NCI-H510A (cell line): ENCODE measurements around the gene BCAS4.
"Not testable (repeated sequence)": the region's sequence is repeated elsewhere in the genome, so short reads cannot be mapped to it uniquely, and the experiment has no call there.

ENCODE experiments used
- DNase-seq: peaks from one replicate; lab custom pipeline; 2025; lab: John Stamatoyannopoulos, UW

The BCAS4 gene

DNA sequence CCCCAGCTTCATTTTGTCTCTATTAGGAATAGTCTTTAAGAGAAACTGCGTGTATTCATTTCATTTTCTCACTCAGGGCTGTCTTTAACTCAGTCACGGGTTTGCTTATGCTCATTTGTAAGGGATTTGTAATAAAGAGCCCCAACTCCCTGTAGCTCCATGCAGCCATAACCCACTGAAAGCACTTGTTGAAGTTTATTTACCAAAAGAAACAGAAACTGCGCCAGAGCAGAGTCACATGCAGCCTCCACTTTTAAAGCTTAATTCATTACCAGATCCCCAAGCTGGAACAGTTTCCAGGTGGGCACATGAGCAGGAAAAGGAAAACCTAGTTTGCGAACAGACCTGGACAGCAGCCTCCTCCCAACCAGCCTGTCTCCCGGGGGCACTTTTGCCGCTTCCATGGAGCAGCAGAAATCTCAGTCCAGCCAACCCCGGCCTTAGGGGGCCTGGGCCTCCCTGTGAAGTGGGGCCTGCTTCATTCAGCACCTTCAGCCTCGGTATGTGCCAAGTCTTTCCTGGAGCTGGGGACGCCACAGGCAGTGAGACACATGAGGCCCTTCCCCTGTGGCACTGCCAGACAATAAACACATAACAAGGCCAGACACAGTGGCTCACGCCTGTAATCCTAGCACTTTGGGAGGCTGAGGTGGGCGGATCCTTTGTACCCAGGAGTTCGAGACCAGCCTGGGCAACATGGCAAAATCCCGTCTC, 4.5 kb downstream of the BCAS4 start:
- no peak for DNase-seq

DNA sequence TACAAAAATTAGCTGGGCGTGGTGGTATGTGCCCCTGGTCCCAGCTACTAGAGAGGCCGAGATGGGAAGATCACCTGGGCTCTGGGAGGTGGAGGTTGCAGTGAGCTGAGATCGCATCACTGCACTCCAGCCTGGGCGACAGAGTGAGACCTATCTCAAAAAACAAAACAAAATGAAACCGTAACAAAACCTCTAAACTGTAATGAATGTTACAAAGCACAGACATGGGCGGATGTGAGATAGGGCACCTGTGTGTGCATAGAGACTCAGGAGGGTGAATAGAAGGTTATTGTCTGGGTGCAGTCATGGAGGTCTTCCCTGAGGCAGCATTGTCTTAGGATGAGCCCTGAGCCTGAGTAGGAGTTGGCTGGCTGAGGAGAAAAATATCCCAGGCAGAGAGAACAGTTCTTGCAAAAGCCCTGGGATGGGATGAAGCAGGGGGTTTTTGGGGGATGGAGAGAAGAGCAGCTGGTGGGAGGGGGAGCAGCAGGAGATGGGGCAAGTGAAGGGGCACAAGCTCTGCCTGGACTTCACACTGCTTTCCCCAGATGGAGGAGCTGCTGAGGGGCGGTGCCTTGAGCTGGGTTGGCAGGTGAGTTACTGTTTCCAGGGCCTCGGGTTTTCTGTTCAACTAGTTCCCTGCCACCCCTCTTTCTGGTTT, 5.2 kb downstream of the BCAS4 start:
- DNase-seq, result no peak

DNA sequence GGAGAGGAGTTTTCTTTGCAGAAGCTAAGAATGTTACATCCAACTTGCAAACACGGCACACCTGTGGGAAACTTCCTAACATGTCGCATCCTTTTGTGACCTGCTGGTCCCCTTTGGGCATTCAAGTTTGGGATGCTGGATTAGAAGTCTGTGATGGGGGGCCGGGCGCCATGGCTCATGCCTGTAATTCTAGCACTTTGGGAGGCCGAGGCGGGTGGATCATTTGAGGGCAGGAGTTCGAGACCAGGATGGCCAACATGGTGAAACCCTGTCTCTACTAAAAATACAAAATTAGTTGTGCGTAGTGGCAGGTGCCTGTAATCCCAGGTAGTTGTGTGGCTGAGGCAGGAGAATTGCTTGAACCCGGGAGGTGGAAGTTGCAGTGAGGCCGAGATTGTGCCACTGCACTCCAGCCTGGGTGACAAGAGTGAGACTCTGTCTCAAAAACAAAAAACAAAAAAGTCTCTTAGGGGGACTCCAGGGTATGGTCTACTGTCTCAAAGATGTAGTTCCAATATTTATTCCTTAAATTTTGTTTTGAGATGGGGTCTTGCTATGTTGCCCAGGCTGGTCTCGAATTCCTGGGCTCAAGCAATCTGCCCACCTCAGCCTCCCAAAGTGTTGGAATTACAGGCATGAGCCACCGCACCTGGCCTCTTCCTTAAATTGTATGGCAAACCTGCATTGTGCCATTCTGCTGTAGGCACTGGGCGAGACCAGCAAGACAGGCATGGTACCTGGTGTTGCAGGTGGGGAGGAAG, 6.3 kb downstream of the BCAS4 start:
- not testable (repeated sequence) for DNase-seq

DNA sequence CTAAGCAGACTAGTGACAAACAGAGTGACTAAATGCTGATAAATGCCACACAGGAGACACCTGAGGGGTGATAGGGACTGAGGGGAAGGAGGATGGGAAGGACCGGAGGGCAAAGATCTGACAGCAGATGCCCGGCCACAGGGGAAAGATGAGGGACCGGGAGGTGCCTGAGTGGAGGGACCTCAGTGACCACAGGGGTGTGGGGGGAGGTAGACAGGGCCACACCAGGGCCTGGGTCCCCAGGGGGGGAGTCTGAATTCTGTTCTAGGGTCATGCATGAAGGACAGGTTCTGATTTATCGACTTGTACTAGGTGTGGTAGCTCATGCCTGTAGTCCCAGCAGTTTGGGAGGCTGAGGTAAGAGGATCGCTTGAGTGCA, 6.9 kb downstream of the BCAS4 start:
- DNase-seq, result no peak

DNA sequence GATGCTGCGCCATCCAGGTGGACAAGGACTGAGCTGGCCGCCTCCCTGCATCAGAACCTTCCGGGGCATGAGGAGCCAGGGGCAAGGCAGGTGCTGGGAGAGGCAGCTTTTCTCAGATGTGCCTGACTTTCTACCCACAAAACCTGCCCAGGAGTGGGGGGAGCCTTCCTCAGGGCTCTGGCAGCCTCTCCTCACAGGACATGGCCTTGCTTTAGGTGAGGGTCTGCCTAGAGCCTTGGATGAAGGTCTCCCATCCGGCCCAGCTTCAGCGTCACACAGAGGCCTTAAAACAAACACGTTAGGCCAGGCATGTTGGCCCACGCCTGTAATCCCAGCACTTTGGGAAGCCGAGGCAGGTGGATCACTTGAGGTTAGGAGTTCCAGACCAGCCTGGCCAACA, 7.4 kb downstream of the BCAS4 start:
- DNase-seq, result no peak

DNA sequence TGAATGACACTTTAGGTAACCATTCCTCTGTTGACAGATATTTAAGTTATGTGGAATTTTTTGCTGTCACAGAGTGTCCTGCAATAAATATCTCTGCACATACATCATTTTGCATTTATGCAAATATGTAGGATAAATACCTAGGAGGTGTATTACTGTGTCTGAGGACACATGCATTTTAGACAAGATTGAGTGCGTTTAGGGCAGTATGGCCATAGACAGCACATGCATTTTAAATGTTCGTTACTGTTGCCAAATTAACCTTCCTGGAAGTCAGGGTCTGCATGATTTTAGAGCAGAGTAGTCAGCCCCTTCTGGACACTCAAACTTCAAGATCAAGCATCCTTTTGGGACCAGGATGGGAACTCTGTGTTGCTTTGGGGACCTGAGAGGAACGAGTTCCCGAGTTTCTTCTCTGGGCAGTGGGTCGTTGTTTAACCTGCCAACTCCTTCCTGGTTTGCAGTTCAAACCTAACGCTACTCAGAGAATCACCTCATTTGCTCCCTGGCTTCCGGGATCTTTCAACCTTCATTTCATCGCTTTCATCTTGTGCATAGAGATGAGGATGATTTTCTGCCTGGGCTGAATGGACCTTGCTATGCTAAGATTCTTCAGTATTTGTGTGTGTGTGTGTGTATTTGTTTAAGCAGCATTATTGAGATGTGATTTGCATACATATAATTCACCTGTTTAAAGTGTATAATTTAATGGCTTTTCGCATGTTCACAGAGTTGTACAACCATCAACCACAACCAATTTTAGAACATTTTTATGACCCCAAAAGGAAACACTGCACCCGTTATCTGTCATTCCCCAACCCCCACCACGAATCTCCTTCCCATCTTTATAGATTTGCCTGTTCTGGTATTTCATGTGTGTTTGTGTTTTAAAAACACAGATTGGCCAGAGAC, 9.8 kb downstream of the BCAS4 start:
- no peak for DNase-seq

DNA sequence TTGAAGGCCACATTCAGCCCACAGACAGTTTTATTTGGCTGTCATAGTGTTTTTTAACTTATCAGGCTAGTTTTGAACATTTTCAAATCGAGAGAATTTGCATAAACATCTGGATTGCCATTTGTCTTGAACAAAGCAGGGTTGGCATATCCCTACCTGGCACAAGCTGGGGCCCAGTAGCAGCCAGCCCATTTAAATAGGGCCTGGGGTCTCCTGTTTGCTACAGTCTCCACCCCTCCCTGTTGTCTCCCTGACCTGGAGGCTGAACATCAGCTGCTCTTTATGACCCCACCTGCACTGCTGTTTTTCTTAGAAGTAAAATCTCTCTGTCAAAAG, 10.5 kb downstream of the BCAS4 start:
- no peak for DNase-seq

DNA sequence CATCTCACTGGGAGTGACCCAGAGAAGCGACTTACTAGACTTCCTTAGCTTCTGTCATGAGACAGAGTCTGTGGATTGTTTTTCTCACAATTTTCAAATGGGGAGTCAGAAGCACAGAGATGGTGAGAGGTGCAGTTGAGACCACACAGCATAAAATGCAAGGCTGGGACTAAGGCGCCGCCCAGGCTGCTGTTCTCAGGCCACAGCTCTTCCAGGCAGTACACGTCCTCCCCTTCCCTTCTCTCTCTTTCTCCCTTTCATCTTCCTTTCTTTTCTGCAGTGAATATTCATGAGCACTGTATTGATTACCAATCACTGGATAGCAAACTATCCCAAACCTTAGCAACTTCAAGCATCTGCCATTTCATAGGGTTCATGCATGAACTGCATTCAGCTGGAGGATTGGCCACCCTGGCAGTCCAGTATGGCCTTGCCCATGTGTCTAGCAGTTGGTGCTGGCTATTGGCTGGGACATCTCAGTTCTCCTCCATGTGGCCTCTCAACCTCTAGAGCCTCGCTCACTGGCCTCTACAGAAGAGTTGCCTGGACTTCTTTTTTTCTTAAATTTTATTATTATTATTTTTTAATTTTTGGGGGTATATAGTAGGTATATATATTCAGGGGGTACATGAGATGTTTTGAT, 11.4 kb downstream of the BCAS4 start:
- no peak for DNase-seq

DNA sequence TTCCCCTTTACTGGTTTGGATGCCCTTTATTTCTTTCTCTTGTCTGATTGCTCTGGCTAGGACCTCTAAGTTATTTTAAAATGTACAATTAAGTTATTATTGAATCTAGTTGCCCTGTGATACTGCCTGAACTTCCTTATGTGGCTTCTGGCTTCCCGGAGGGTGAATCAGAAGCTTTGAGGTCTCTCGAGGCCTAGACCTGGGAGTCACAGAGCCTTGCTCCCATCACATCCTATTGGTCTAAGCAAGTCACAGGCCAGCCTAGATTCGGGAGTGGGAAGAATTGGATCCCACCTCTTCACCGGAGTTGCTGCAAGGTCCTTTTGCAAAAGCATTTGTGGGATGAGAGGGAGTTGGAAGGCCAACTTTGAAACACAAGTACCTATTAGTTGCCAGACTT, 15.2 kb downstream of the BCAS4 start:
- DNase-seq, result no peak

DNA sequence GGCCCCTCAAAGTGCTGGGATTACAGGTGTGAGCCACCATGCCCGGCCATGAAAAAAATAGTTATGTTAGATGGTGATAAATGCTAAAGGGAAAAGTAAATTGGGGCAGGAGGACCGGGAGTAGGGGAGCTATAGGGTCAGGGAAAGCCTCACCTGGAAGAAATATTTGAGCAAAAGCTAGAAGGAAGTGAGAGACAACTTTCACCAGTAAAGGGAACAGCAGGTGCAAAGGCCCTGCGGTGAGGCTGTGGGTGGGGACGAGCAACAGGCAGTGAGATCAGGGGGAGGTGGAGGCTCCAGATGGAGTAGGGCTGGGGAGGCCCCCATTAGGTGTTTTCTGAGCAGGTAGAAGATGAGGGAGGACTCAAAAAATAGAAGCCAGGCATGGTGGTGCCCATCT, 16.0 kb downstream of the BCAS4 start:
- DNase-seq, result no peak

DNA sequence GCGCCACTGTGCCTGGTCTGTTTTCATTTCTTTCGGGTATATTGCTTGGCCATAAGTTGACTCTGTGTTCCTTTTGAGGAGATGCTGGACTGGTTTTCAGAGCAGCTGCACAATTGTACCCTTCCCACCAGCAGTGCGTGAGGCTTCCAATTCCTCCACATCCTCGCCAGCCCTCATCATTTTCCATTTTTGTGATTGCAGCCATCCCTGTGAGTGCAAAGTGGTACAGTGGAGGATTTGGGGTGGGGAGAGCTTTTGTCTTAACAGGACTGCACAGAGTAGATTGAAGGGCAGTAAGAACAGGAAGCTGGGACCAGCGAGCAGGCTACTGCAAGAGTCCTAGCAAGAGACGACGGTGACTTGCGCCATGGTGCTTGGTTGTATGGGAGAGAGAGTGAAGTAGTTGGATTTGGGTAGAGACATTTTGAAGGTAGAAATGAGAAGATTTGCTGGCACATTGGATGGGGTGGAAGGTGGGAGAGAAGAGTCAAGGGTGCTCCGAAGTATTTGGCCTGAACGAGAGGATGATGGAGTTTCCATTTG, 18.3 kb downstream of the BCAS4 start:
- DNase-seq, result no peak

DNA sequence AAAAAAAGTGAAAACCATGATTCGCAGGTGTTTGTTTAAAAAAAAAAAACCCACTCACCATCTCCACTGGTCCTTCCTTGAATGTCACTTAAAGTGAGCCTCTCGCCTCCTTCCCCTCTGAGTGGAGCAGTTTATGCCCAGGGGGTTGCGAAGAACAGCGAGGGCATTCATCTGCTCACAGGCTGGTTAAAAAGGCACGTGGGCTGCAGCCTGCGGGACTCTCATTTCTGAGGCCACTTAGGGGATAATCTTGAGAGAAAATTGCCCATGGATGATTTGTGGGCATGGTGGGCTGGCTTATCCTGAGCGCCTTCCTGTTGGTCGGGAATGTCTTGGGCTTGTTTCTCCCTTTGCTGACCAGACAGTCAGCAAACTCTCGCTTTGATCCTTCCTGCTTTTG, 18.9 kb downstream of the BCAS4 start:
- DNase-seq, result no peak

DNA sequence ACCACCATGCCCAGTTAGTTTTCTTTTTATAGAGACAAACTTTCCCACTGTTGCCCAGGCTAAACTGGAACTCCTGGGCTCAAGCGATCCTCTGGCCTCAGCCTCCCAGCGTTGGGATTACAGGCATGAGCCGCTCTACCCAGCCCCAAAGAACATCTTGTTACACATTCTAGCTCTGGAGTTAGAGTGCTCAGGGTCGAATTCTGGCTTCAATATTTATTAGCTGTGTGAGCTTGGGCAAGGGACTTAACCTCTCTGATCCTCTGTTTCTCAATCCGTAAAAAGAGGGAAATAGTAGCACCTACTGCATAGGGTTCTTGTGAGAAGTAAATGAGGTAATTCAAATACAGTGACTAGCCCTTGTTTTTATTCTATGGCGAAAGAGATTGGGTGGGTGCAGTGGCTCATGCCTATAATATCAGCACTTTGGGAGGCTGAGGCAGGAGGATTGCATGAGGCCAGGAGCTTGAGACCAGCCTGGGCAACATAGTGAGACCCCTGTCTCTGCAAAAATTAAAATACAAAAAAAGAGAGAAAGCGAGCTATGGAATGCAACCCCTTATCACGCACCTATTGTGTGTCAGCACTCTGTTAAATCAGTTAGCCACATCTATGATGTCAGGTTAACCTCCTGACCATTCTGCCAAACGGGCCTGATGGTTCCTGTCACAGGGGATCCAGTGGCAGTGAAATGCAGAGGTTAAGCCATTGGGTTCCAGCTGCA, 19.7 kb downstream of the BCAS4 start:
- DNase-seq, result no peak

DNA sequence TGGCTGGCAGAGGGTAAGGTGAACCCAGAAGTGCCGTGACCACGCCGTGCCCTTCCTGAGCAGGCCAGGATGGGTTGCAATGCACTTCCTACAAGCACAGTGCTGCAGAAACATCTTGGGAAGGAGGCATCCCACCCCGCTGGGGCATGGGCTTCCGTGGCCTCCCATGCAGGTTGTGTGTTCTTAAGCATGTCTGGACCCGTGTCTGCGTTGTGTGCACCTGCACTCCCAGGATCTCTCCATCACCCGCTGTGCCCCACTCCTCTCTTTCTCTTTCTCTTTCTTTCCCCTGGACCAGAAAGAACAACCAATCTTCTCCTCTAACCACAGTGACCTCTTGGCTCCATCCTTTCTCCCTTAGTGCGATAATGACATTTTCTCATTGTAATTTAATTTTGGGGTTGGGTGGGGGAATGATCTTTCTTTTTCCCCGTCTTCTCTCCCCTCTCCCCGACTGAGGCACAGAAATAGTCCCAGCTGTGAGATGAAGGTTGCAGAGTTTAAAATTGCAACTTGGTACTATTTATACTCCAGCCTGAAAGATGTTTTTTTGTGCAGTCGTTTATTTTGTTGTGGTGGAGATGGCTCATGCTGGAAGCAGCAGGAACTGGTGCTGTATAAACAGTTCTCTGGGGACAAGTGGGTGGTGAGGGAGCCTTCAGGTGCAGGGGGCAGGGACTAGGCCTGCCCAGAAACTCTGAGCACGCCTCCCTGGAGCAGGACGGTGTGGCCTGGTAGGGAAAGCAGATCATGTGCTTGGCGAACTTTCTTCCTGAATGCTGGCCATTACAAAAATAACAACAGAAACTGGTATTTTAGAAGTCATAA, 20.5 kb downstream of the BCAS4 start:
- peak; percentile 65 for DNase-seq

DNA sequence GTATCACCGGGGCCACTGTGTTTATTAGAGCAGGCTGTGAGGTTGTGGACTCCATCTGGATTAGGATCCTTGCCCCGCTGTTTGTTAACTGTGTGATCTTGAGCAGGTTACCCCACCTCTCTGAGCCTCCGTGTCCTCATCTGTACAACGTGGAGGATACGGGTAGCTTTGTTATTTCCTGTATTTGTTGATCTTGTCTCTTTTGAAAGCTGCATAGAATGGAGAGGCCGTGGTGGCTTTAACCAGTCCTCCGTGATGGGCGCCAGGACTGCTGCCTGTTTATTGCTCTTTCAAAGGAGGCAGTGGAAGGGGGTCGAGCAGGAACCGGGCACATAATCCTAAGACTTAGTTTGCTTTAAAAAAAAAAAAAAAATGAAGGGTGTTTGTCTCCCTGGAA, 22.9 kb downstream of the BCAS4 start:
- no peak for DNase-seq

DNA sequence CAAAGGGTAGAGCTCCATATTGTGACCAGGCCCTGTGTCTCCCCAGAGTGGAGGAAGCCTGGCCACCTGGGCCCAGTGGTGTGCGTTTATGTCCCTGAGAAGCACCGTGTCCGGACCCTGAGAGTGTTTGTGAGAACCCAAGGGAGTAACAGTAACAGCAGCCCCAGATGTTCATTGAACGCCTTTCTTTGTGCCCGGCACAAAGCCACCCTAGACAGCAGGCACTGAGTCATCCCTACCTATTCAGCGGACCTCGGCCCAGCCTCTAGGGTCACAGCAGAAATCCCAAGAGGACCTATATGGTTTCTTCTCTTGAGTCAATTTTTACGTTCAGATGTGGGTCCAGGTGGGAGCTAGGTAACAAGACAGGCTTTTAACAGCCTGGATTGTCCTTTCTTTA, 24.5 kb downstream of the BCAS4 start:
- no peak for DNase-seq

DNA sequence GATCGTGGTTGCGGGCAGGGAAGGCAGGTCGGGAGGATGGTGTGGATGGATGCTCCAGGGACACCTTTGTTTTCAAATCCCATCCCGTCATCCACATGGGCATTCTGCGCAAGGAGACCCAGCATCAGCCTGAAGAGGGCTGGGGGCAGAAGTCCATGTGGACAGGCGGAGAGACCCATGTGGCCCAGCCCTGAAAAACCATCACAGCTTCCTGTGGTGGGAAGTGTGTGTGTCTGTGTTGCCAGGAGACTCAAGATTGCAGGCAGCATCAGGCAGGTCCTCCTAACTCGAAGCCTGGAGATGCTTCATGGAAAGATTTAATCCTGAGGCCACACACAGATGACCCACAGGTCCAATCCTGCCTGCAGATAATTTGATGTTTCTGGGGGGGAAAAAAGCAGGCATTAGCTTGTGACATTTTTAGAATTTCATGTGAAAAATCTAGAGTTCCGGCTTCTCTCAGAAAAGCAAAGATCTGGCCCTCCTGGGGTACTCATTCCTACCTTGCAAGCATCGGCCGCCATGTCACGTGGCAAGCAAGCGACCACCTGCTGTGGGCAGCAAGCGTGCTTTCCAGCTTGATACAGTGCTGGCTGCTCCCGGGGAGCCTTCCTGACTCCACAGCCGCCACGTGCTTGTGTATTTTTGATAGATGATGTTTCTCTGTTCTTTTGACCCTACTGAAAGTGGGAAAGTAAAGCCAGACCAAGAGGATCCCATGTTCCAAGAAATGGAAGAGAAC, 25.8 kb downstream of the BCAS4 start:
- no peak for DNase-seq

DNA sequence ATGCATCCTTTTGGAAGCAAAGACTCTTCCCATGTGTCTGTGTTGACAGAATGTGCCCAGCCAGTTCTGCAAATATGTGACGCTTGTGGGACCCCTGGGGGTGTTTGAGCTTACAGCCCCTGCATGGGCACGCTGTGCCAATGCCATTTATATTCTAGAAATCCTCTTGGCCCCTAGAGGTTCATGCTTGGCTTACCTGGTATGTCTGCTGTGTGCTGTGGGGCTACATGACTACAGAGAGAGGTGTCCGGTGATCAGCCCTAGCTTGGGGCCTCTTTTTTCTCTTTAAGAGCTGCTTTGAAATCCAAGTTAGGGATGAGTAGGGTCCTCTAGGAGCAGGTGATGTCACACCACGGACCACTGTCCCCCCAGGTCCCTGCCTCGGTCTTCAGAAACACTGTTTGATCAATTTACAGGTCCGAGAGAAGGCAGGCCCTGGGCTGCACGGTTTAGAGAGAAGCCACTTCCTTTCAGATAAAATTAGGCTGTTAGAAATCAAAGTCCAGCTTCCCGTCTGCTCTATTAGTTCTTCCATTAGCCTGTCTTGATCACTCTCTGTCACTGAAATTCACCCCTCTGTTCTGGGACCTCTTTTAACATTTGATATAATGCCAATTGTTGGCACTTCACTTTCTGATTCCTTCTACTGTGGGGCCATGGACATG, 26.5 kb downstream of the BCAS4 start:
- no peak for DNase-seq

DNA sequence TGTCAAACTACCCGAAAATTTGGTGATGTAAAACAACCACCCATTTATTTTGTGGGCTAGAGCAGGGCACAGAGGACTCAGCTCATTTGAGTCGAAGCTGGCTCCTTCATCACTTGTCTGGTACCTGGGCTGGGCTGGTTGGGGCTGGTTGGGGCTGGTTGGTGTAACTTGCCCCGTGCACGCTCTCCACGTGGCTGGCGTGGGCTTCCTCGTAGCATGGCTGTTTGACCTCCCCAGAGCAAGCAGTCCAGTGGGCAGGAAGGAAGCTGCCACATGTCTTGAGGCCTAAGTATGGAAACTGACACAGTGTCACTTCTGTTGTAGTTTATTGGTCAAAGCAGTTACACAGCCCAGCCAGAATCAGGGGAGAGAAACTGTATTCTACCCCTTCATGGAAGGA, 27.1 kb downstream of the BCAS4 start:
- no peak for DNase-seq
